Retinal pigment epithelial cell (primary cell): ENCODE measurements around the gene PRDM16.

Source experiments
- DNase-seq: peaks from one replicate; pipeline ENCODE4 v3.0.0-alpha.2; 2010; ENCODE audit warnings: low read depth
- H3K4me3 ChIP-seq: 2 replicates; pipeline ENCODE4 v1.5.1; 2011; ENCODE audit warnings: mild to moderate bottlenecking, low read length, control low read depth, moderate library complexity
- CTCF ChIP-seq: conservative IDR thresholded peaks from 2 replicates; pipeline ENCODE4 v1.5.1; 2011; ENCODE audit warnings: low read depth, low read length, control low read depth, inconsistent platforms

Gene PRDM16

GRCh38 chr1:3426956-3427535, 358.0 kb downstream of the PRDM16 start:
- no peak for TF ChIP-seq CTCF
- no peak overlapping the region for H3K4me3 ChIP-seq
- no peak for DNase-seq

- TF ChIP-seq CTCF = no peak
- no peak for DNase-seq
- H3K4me3 ChIP-seq = no peak overlapping the region
These were observed 359.0 kb downstream of the PRDM16 start for GRCh38 chr1:3427711-3428704.

GRCh38 chr1:3428899-3429298, 359.9 kb downstream of the PRDM16 start:
- no peak overlapping the region for H3K4me3 ChIP-seq
- no peak for DNase-seq
- TF ChIP-seq CTCF = no peak

GRCh38 chr1:3429320-3429719, 360.3 kb downstream of the PRDM16 start:
- no peak overlapping the region for H3K4me3 ChIP-seq
- DNase-seq = no peak
- no peak for TF ChIP-seq CTCF

GRCh38 chr1:3429766-3430165, 360.8 kb downstream of the PRDM16 start:
- no peak overlapping the region for H3K4me3 ChIP-seq
- no peak for DNase-seq
- TF ChIP-seq CTCF = no peak

GRCh38 chr1:3430406-3430805, 361.4 kb downstream of the PRDM16 start:
- no peak for TF ChIP-seq CTCF
- H3K4me3 ChIP-seq = no peak overlapping the region
- DNase-seq = no peak

GRCh38 chr1:3430820-3431219, 361.8 kb downstream of the PRDM16 start:
- no peak for TF ChIP-seq CTCF
- H3K4me3 ChIP-seq = no peak overlapping the region
- no peak for DNase-seq
